ENCODE measurements around the gene NUDT10. TPM values are rescaled to one million over a fixed set of nuclear protein-coding genes. Genes with fewer than 3 reads are reported as not detected.
"Not testable (repeated sequence)": the region's sequence is repeated elsewhere in the genome, so short reads cannot be mapped to it uniquely, and the experiment has no call there.

NUDT10 gene
- total RNA-seq = under 1 TPM in 3 of 9 donors, not detected in 6; 0.20 to 0.27 (median 0.24) TPM
- under 1 TPM; 0.18 to 0.34 TPM for polyA plus RNA-seq
- long read RNA-seq, donor 1 = 0 reads
- long read RNA-seq, donor 2 = 0 reads
- long read RNA-seq, donor 3 = 0 reads

DNA sequence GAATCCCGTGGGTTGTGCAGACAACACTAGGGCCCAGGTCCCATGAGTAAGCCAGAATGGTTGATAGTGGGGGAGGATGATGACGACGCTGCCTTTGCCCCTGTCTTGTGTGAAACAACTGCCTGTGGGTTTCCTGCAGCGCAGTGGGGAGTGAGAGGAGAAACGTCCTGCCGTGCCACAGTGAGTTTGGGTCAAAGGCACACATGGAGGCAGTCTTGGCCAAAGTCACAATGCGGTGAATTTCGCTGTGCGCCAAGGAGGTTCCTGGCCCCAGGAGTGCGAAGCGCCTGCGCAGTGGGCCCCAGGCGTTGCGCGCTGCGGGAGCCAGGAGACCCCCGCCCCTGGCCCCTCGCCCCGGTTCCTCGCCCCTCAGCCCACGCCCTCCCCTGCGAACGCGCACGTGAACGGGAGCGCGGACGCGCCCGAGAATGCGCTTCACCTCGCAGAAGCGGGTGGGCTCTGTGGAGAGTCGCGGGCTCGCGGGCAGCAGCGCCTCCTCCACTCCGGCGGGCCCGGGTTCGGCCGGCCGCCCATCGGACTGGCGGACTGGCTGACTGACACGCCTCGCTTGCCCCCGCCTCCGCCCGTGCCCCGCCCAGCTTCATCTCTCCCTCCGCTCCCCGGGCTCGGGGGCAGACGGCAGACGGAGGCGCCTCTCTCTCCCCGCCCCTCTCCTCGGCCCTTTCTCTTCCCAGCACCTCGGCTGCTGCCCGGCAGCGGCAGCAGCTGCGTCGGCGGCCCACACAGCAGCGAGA, at the start of gene NUDT10:
NUDT10 (plus strand) TSS at position 635 of the 755 bp plus-strand sequence. CDS start 144 bp downstream, outside the sequence.
- Histone ChIP-seq H3K9me3 (peaks cover 0 to 4% (median 0%) of the 10 kb centered on the region in 12 donors), H3K36me3 (no peaks in the 10 kb centered on the region), H3K27me3 (peaks cover 0 to 36% (median 0%) of the 10 kb centered on the region in 9 donors), H3K27ac (peak within 1 kb of the TSS in 1 of 12 donors; percentile 31), H3K4me3 (peak within 1 kb of the TSS in 11 of 12 donors; percentile 27 to 57 (median 49)), H3K4me1 (peaks cover 0 to 6% (median 0%) of the 10 kb centered on the region in 12 donors)
- ATAC-seq (peak in 3 of 4 donors; percentile 56 to 77 (median 71)), DNase-seq (peak; percentile 23 to 68 (median 41))
- TF ChIP-seq CTCF (IDR thresholded peaks at IDR 0.05) = no peak
- no peak for TF ChIP-seq POLR2A (IDR thresholded peaks at IDR 0.05)
- intact Hi-C loops (cut with DNase I) = loop anchor here in 2 of 10 donors (10.0 kb wide), 2 partner anchors 82 to 122 kb away; no protein-coding TSS in a partner anchor
- 0 to 34% (median 15%) methylated on average over 27 to 68 of the region's 68 CpGs for WGBS, 4 donors

DNA sequence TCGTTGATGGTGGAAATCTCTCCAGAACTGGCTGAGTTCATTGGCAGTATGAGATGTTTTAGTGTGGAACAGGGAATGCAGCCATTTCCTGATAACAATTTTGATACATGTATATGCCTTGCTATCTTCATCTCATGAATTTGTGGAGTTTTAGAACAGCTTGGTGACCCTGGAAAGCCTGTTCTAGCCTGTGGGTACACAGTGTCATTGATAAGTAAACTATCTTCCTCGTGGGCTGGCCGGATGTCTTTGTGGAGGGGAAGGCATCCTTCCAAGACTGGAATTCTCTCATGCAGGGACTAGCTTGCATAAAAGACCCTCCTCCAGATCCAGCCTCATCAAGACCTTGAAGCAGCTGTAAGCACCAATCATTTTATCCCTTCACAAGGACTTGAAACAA, 40.2 kb upstream of the NUDT10 start:
- ATAC-seq (no peak), DNase-seq (no peak)
- Histone ChIP-seq H3K4me3 (no peak overlapping the region), H3K27ac (no peak overlapping the region), H3K9me3 (no peaks in the 10 kb centered on the region), H3K4me1 (no peaks in the 10 kb centered on the region), H3K36me3 (no peaks in the 10 kb centered on the region), H3K27me3 (no peaks in the 10 kb centered on the region)
- intact Hi-C loops (cut with DNase I) = no loop called here
- TF ChIP-seq POLR2A (IDR thresholded peaks at IDR 0.05) (no peak), CTCF (IDR thresholded peaks at IDR 0.05) (no peak)
- WGBS, 4 donors = 48 to 61% (median 54%) methylated on average over 3 of the region's 3 CpGs

GRCh38 chrX:51296138-51296537, 36.5 kb upstream of the NUDT10 start:
- intact Hi-C loops (cut with DNase I) = no loop called here
- Histone ChIP-seq H3K4me3 (no peak overlapping the region), H3K9me3 (no peaks in the 10 kb centered on the region), H3K27ac (no peak overlapping the region), H3K36me3 (no peaks in the 10 kb centered on the region), H3K4me1 (no peaks in the 10 kb centered on the region), H3K27me3 (peaks cover 0 to 9% (median 0%) of the 10 kb centered on the region in 9 donors)
- TF ChIP-seq CTCF (IDR thresholded peaks at IDR 0.05) = no peak
- TF ChIP-seq POLR2A (IDR thresholded peaks at IDR 0.05) = no peak
- WGBS, 4 donors = 71 to 91% (median 77%) methylated on average over 2 of the region's 2 CpGs
- no peak for ATAC-seq
- DNase-seq = no peak

DNA sequence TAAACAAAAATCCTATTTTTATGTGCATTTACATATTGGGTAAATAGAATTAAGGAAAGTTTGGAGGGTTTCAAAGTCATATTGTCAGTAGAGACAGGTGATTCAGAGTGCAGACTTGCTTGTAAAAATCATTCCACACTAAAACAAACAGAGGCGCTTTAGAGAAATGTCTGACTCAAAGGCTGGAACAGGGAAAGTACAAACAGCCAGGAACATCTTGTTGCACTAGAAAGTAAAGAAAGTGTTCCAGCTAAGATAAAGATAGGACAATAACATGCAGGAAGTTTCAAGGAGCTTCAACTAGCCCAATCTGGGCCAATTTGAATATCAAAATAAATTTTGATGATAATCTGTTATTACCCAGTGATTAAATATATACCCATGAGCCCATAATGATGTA, 16.4 kb upstream of the NUDT10 start:
- no peak overlapping the region for H3K27ac ChIP-seq
- intact Hi-C loops (cut with DNase I) = no loop called here
- H3K36me3 ChIP-seq = no peaks in the 10 kb centered on the region
- no peaks in the 10 kb centered on the region for H3K9me3 ChIP-seq
- TF ChIP-seq POLR2A (IDR thresholded peaks at IDR 0.05) (no peak), CTCF (IDR thresholded peaks at IDR 0.05) (no peak)
- no peaks in the 10 kb centered on the region for H3K4me1 ChIP-seq
- H3K27me3 ChIP-seq = peaks cover 0 to 2% (median 0%) of the 10 kb centered on the region in 9 donors
- DNase-seq (no peak), ATAC-seq (no peak)
- H3K4me3 ChIP-seq = no peak overlapping the region
- WGBS, 4 donors = 76 to 93% (median 86%) methylated on average over 1 of the region's 1 CpG

DNA sequence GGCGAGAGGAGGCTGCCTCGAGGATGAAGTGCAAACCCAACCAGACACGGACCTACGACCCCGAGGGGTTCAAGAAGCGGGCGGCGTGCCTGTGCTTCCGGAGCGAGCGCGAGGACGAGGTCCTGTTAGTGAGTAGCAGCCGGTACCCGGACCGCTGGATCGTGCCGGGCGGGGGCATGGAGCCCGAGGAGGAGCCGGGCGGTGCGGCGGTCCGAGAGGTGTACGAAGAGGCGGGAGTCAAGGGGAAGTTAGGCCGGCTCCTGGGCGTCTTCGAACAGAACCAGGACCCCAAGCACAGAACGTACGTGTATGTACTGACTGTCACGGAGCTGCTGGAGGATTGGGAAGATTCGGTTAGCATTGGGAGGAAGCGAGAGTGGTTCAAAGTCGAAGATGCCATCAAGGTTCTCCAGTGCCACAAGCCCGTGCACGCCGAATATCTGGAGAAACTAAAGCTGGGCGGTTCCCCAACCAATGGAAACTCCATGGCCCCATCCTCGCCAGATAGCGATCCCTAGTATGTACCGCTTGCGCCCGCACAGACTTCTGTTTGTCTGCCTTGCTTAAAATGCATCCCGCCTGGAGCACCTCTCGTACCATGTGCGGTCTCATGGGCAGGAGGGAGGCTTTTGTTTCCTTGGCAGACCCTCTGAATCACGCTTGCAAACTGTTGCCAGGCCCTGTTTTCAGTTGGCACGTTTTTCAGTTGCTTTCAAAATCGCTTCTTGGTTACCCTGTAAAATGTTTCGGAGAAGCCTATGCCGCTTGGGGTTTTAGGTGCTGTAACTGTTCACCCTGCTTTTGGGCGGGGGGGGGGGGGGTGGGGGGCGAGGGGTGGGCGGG, 542 bp downstream of the NUDT10 start:
- H3K4me1 ChIP-seq, H3K36me3 ChIP-seq, DNase-seq, H3K9me3 ChIP-seq: not testable (repeated sequence)
- peak in 1 of 4 donors; percentile 29 for ATAC-seq
- WGBS, 4 donors = 3 to 53% (median 16%) methylated on average over 43 to 51 of the region's 56 CpGs
- Histone ChIP-seq H3K27me3 (peaks cover 0 to 36% (median 0%) of the 10 kb centered on the region in 9 donors), H3K4me3 (peak overlapping the region in 11 of 12 donors; percentile 27 to 57 (median 49)), H3K27ac (peak overlapping the region in 1 of 12 donors; percentile 31)
- intact Hi-C loops (cut with DNase I) = loop anchor here in 2 of 10 donors (10.0 kb wide), 2 partner anchors 82 to 122 kb away; no protein-coding TSS in a partner anchor
